Neuronal stem cell (in vitro differentiated cells): Measurements from ENCODE around the gene SNX3.

Experiments
- DNase-seq: peaks from one replicate; pipeline ENCODE4 v3.0.0-alpha.2; 2013; ENCODE audit warnings: low spot score
- H2AFZ ChIP-seq: one replicate; pipeline ENCODE4 v1.6.1; 2013; ENCODE audit warnings: mild to moderate bottlenecking, low read length, inconsistent platforms
- H2AK5ac ChIP-seq: 2 replicates; pipeline ENCODE4 v1.6.1; 2013; ENCODE audit warnings: low read depth, mild to moderate bottlenecking, inconsistent platforms, low read length, moderate library complexity, mixed read lengths
- H2BK120ac ChIP-seq: 2 replicates; pipeline ENCODE4 v1.6.1; 2013; ENCODE audit warnings: low read depth, mild to moderate bottlenecking, inconsistent platforms, low read length, moderate library complexity, mixed read lengths
- H2BK12ac ChIP-seq: one replicate; pipeline ENCODE4 v1.6.1; 2013; ENCODE audit warnings: low read length, inconsistent platforms
- H2BK15ac ChIP-seq: 2 replicates; pipeline ENCODE4 v1.6.1; 2013; ENCODE audit warnings: mild to moderate bottlenecking, low read length, inconsistent platforms, mixed read lengths
- H2BK5ac ChIP-seq: one replicate; pipeline ENCODE4 v1.6.1; 2013; ENCODE audit warnings: inconsistent platforms, mild to moderate bottlenecking, low read length, moderate library complexity
- H3K14ac ChIP-seq: one replicate; pipeline ENCODE4 v1.6.1; 2013; ENCODE audit warnings: low read length, inconsistent platforms
- H3K18ac ChIP-seq: 2 replicates; pipeline ENCODE4 v1.6.1; 2013; ENCODE audit warnings: low read length, inconsistent platforms
- H3K23ac ChIP-seq: 2 replicates; pipeline ENCODE4 v1.6.1; 2013; ENCODE audit warnings: low read depth, mild to moderate bottlenecking, mixed read lengths, low read length, inconsistent platforms; ENCODE audit not compliant: poor library complexity
- H3K27ac ChIP-seq: replicated peaks from 3 replicates; pipeline ENCODE4 v1.5.1; 2013; ENCODE audit warnings: low read length, inconsistent platforms
- H3K27me3 ChIP-seq, 3 experiments: 2 replicates each; pipeline ENCODE4 v1.6.1; 2013; ENCODE audit warnings: low read length in 3 of 3, mild to moderate bottlenecking in 2 of 3, inconsistent platforms in 1 of 3, low read depth in 1 of 3, mixed read lengths in 1 of 3, moderate library complexity in 1 of 3; ENCODE audit not compliant: control insufficient read depth in 3 of 3, insufficient read depth in 3 of 3
- H3K36me3 ChIP-seq, 2 donors: replicated peaks in 1 of 2; 2 replicates each; pipeline ENCODE4 v1.6.1; 2013; ENCODE audit warnings: low read length in 2 of 2; ENCODE audit not compliant: control insufficient read depth in 2 of 2, insufficient read depth in 2 of 2
- H3K4ac ChIP-seq: 2 replicates; pipeline ENCODE4 v1.6.1; 2013; ENCODE audit warnings: inconsistent platforms, mild to moderate bottlenecking, low read length, moderate library complexity
- H3K4me1 ChIP-seq, 2 donors: 1 replicate in 1 of 2; 2 replicates in 1 of 2; pipeline ENCODE4 v1.6.1; 2013; ENCODE audit warnings: low read length in 2 of 2, low read depth in 1 of 2; ENCODE audit not compliant: control insufficient read depth in 2 of 2, insufficient read depth in 1 of 2
- H3K4me2 ChIP-seq: one replicate; pipeline ENCODE4 v1.6.1; 2013; ENCODE audit warnings: mild to moderate bottlenecking, low read length, inconsistent platforms; ENCODE audit not compliant: insufficient read depth, poor library complexity, severe bottlenecking
- H3K4me3 ChIP-seq, 2 donors: 2 replicates each; pipeline ENCODE4 v1.5.1; 2013; ENCODE audit warnings: low read length in 2 of 2, mild to moderate bottlenecking in 2 of 2, inconsistent platforms in 1 of 2, moderate library complexity in 1 of 2
- H3K79me1 ChIP-seq: one replicate; pipeline ENCODE4 v1.6.1; 2013; ENCODE audit warnings: low read depth, mild to moderate bottlenecking, inconsistent platforms, low read length, moderate library complexity
- H3K9ac ChIP-seq: one replicate; pipeline ENCODE4 v1.6.1; 2013; ENCODE audit warnings: mild to moderate bottlenecking, low read depth, low read length, inconsistent platforms; ENCODE audit not compliant: poor library complexity
- H3K9me3 ChIP-seq, 2 donors: replicated peaks in 1 of 2; 2 replicates each; pipeline versions ENCODE3 to v1.6.1; 2013; ENCODE audit warnings: low read length in 2 of 2, mild to moderate bottlenecking in 2 of 2, inconsistent platforms in 1 of 2, low read depth in 1 of 2, mixed read lengths in 1 of 2, moderate library complexity in 1 of 2; ENCODE audit not compliant: control insufficient read depth in 2 of 2, insufficient read depth in 1 of 2
- H4K8ac ChIP-seq: one replicate; pipeline ENCODE4 v1.6.1; 2013; ENCODE audit warnings: low read depth, mild to moderate bottlenecking, inconsistent platforms, low read length, moderate library complexity
- H4K91ac ChIP-seq: one replicate; pipeline ENCODE4 v1.6.1; 2013; ENCODE audit warnings: low read length, low read depth, mild to moderate bottlenecking, inconsistent platforms; ENCODE audit not compliant: poor library complexity
- WGBS, 2 donors: extraction: QIAGEN DNeasy Blood & Tissue Kit; methylation state at CpG; one replicate each; pipeline ENCODE4 v1.1.7; 2013; ENCODE audit warnings: missing lambda C conversion rate in 2 of 2, mixed read lengths in 1 of 2; ENCODE audit not compliant: insufficient read length in 2 of 2, insufficient replicate concordance in 1 of 2; ENCODE audit errors: extremely low coverage in 2 of 2; 5-methylcytosine and 5-hydroxymethylcytosine counted together

SNX3 gene

GRCh38 chr6:108170332-108171290, 90.2 kb downstream of the SNX3 start:
- Histone ChIP-seq H4K91ac (no peak overlapping the region), H2BK12ac (no peak overlapping the region), H3K9me3 (peaks cover 2 to 6% of the 10 kb centered on the region in 2 donors), H3K27me3 (peaks cover 48 to 100% (median 92%) of the 10 kb centered on the region in 3 experiments), H2BK15ac (no peak overlapping the region), H2BK120ac (no peak overlapping the region), H3K23ac (no peak overlapping the region), H4K8ac (no peak overlapping the region), H3K14ac (no peak overlapping the region), H2AFZ (no peak overlapping the region), H3K9ac (no peak overlapping the region), H3K79me1 (no peaks in the 10 kb centered on the region), H2BK5ac (no peak overlapping the region), H3K27ac (no peak overlapping the region), H3K4me1 (peaks cover 29 to 38% of the 10 kb centered on the region in 2 donors), H3K36me3 (no peaks in the 10 kb centered on the region), H3K4ac (no peak overlapping the region), H3K18ac (no peak overlapping the region), H3K4me3 (no peak overlapping the region), H3K4me2 (peak overlapping the region; percentile 43), H2AK5ac (no peak overlapping the region)
- WGBS, 2 donors, result no CpG with 5 or more reads among the region's 31 CpGs
- DNase-seq, result no peak

GRCh38 chr6:108169464-108170331, 91.1 kb downstream of the SNX3 start:
- Histone ChIP-seq H3K18ac (peak overlapping the region; percentile 90), H2BK5ac (no peak overlapping the region), H3K4ac (no peak overlapping the region), H4K91ac (no peak overlapping the region), H3K79me1 (no peaks in the 10 kb centered on the region), H3K27ac (no peak overlapping the region), H3K9me3 (peaks cover under 1 to 2% of the 10 kb centered on the region in 2 donors), H3K4me1 (peaks cover 32 to 41% of the 10 kb centered on the region in 2 donors), H4K8ac (no peak overlapping the region), H3K4me3 (peak overlapping the region in 1 of 2 donors; percentile 27), H2BK12ac (no peak overlapping the region), H3K14ac (no peak overlapping the region), H2BK120ac (no peak overlapping the region), H2AFZ (peak overlapping the region; percentile 45), H3K4me2 (peak overlapping the region; percentile 36), H2AK5ac (peak overlapping the region; percentile 66), H3K23ac (no peak overlapping the region), H3K27me3 (peaks cover 45 to 100% (median 92%) of the 10 kb centered on the region in 3 experiments), H3K9ac (no peak overlapping the region), H3K36me3 (no peaks in the 10 kb centered on the region), H2BK15ac (peak overlapping the region; percentile 78)
- DNase-seq, result no peak
- WGBS, 2 donors, result no CpG with 5 or more reads among the region's 55 CpGs

DNA sequence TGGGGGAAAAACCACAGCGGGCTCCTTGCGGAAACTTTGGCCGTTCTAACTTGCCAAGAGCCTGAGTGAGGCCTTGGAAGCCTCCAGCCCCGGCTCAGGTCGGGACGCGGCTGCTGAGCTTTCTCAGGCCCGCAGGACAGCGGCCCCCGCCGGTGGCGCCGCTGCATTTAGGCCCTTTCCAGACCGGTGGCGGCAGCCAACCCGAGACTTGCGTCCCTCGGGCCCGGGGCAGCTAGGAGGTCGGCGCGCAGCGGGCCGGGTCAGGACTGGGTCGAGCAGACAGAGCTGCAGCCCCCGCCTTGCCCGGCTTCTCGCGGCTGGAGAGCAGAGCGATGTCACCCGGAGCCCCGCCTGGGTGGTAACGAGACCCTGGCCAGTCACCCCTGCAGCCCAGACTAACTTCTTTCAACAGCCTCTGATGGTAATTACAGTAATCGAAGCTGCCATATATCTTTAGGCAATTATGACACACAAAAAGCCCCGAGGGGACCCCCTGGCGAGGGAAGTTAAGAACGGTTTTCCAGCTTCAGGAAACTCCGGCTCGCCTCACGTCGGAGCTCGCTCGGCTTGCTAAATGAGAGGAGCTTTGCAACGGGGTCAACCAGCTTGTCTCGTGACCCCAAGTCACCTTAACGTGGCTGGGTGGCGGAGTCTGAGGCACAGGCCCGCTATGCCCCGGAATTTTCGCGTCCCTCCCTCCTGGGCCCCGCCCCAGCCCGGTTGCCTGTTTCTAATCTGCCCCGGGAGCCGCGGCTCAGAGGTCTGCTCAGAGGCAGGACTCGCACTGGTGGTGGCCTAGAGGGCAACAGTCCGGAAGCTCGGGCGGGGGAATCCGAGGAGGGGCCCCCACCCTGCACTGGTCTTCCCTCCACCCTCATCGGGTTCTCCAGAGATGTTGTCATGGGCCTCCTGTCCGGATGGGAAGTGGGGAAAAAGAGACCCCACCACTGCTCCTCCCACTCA, 92.1 kb downstream of the SNX3 start:
- H3K9me3 ChIP-seq, result peaks cover 0 to 2% of the 10 kb centered on the region in 2 donors
- H3K27me3 ChIP-seq, result peaks cover 51 to 100% (median 92%) of the 10 kb centered on the region in 3 experiments
- peak overlapping the region; percentile 78 for H2BK15ac ChIP-seq
- peak overlapping the region; percentile 90 for H3K18ac ChIP-seq
- peak; percentile 58 for DNase-seq
- H3K4ac ChIP-seq, result no peak overlapping the region
- no peak overlapping the region for H3K23ac ChIP-seq
- H2AK5ac ChIP-seq, result peak overlapping the region; percentile 11
- H3K27ac ChIP-seq, result no peak overlapping the region
- H3K9ac ChIP-seq, result peak overlapping the region; percentile 53
- H2BK5ac ChIP-seq, result peak overlapping the region; percentile 89
- WGBS, 2 donors, result no CpG with 5 or more reads among the region's 63 CpGs
- peak overlapping the region; percentile 55 for H3K4me2 ChIP-seq
- H2BK120ac ChIP-seq, result peak overlapping the region; percentile 53
- H3K14ac ChIP-seq, result peak overlapping the region; percentile 86
- peak overlapping the region; percentile 36 to 37 for H3K4me3 ChIP-seq
- H4K8ac ChIP-seq, result no peak overlapping the region
- no peak overlapping the region for H2BK12ac ChIP-seq
- H4K91ac ChIP-seq, result no peak overlapping the region
- H2AFZ ChIP-seq, result peak overlapping the region; percentile 87
- no peaks in the 10 kb centered on the region for H3K36me3 ChIP-seq
- H3K79me1 ChIP-seq, result no peaks in the 10 kb centered on the region
- H3K4me1 ChIP-seq, result peaks cover 34 to 50% of the 10 kb centered on the region in 2 donors
